SK-N-SH (cell line): ENCODE measurements around the gene TPRKB. TPM values are rescaled to one million over a fixed set of nuclear protein-coding genes. Genes with fewer than 3 reads are reported as not detected.

Source experiments
- CTCF ChIA-PET: fragments of 300-600, 350-600 bp; formaldehyde crosslinking; extraction: SDS; loops from one replicate; lab custom pipeline; 2021; lab: Yijun Ruan, JAX
- POLR2A ChIA-PET: fragments of 350-600 bp; sonication (Branson Sonifier 250); formaldehyde crosslinking; extraction: SDS; loops from one replicate; lab custom pipeline; 2020; ENCODE audit warnings: antibody characterized with exemption, inconsistent platforms; lab: Yijun Ruan, JAX
- DNase-seq: peaks from one replicate; pipeline ENCODE4 v3.0.0; 2012
- H2AFZ ChIP-seq: fragments of 200-600 bp; sonication (generic); 2 replicates; pipeline ENCODE4 v1.8.1; 2016; ENCODE audit warnings: antibody characterized with exemption, mild to moderate bottlenecking, low read depth
- H3F3A ChIP-seq: fragments of 200-600 bp; sonication (generic); replicated peaks from 2 replicates; pipeline ENCODE3; 2016; ENCODE audit warnings: antibody characterized with exemption, mild to moderate bottlenecking; ENCODE audit not compliant: insufficient read depth
- H3K27ac ChIP-seq, 2 experiments: fragments of 200-500 bp in 1 of 2; fragments of 200-600 bp in 1 of 2; sonication (Bioruptor generic) in 1 of 2; sonication (generic), shearing (Covaris generic) in 1 of 2; 2 replicates each; pipeline versions ENCODE4 v1.5.1 to v1.6.1; 2014 to 2016; ENCODE audit warnings: low read depth in 2 of 2, inconsistent platforms in 1 of 2, low read length in 1 of 2, mild to moderate bottlenecking in 1 of 2, mixed read lengths in 1 of 2
- H3K27me3 ChIP-seq: fragments of 200-600 bp; sonication (generic), shearing (Covaris generic); 2 replicates; pipeline ENCODE4 v1.6.1; 2016; ENCODE audit warnings: mixed run types; ENCODE audit not compliant: insufficient read depth
- H3K36me3 ChIP-seq, 2 experiments: fragments of 200-500 bp in 1 of 2; fragments of 200-600 bp in 1 of 2; sonication (Bioruptor generic) in 1 of 2; sonication (generic) in 1 of 2; replicated peaks in 1 of 2; 2 replicates each; pipeline versions ENCODE3 to v1.5.1; 2014 to 2016; ENCODE audit warnings: low read length in 1 of 2, mild to moderate bottlenecking in 1 of 2; ENCODE audit not compliant: insufficient read depth in 2 of 2, control insufficient read depth in 1 of 2
- H3K4me1 ChIP-seq, 2 experiments: fragments of 200-500 bp in 1 of 2; fragments of 200-600 bp in 1 of 2; sonication (Bioruptor generic) in 1 of 2; sonication (generic), shearing (Covaris generic) in 1 of 2; 2 replicates each; pipeline versions ENCODE4 v1.5.1 to v1.6.1; 2014 to 2016; ENCODE audit warnings: low read depth in 1 of 2, low read length in 1 of 2, mixed run types in 1 of 2; ENCODE audit not compliant: insufficient read depth in 2 of 2, control insufficient read depth in 1 of 2
- H3K4me2 ChIP-seq: fragments of 200-600 bp; sonication (generic), shearing (Covaris generic); 2 replicates; pipeline ENCODE4 v1.6.1; 2017; ENCODE audit warnings: mixed run types
- H3K4me3 ChIP-seq, 2 experiments: fragments of 200-500 bp in 1 of 2; fragments of 200-600 bp in 1 of 2; sonication (Bioruptor generic) in 1 of 2; sonication (generic), shearing (Covaris generic) in 1 of 2; 2 replicates each; pipeline versions ENCODE4 v1.5.1 to v1.8.1; 2014 to 2016; ENCODE audit warnings: low read depth in 2 of 2, inconsistent platforms in 1 of 2, low read length in 1 of 2, mild to moderate bottlenecking in 1 of 2, mixed read lengths in 1 of 2, moderate library complexity in 1 of 2
- H3K79me2 ChIP-seq: fragments of 200-600 bp; sonication (generic); 2 replicates; pipeline ENCODE4 v1.8.1; 2017; ENCODE audit warnings: mild to moderate bottlenecking; ENCODE audit not compliant: insufficient read depth
- H3K9ac ChIP-seq: fragments of 200-600 bp; sonication (generic); 2 replicates; pipeline ENCODE4 v1.6.1; 2017; ENCODE audit warnings: mixed run types
- H3K9me2 ChIP-seq: fragments of 200-600 bp; sonication (generic); 2 replicates; pipeline ENCODE4 v1.6.1; 2017; ENCODE audit warnings: mixed run types
- H3K9me3 ChIP-seq: fragments of 200-600 bp; sonication (generic); 2 replicates; pipeline ENCODE4 v1.6.1; 2017; ENCODE audit warnings: mixed run types, mild to moderate bottlenecking, moderate library complexity
- H4K20me1 ChIP-seq: fragments of 200-600 bp; sonication (generic); 2 replicates; pipeline ENCODE4 v1.6.1; 2017; ENCODE audit warnings: mild to moderate bottlenecking, mixed run types; ENCODE audit not compliant: insufficient read depth
- ELF1 ChIP-seq: IDR thresholded peaks from 2 replicates; pipeline ENCODE4 v1.4.0; 2012
- FOSL2 ChIP-seq: IDR thresholded peaks from 2 replicates; pipeline ENCODE4 v1.4.0; 2012; ENCODE audit warnings: low read depth, mild to moderate bottlenecking, moderate library complexity, borderline replicate concordance
- FOXJ3 ChIP-seq: sonication (generic); formaldehyde crosslinking; IDR thresholded peaks from 2 replicates; pipeline ENCODE4 v1.5.1; 2020; ENCODE audit warnings: mild to moderate bottlenecking, missing genetic modification reagents
- JUND ChIP-seq: IDR thresholded peaks from 2 replicates; pipeline ENCODE4 v1.4.0; 2012
- MEF2A ChIP-seq: IDR thresholded peaks from 2 replicates; pipeline ENCODE4 v1.4.0; 2012; ENCODE audit warnings: low read depth, borderline replicate concordance
- NRF1 ChIP-seq: IDR thresholded peaks from 2 replicates; pipeline ENCODE4 v1.6.1; 2012; ENCODE audit warnings: low read depth, mild to moderate bottlenecking, low read length
- RCOR1 ChIP-seq: fragments of 150-350 bp; IDR thresholded peaks from 2 replicates; pipeline ENCODE4 v1.6.1; 2017; ENCODE audit warnings: antibody characterized with exemption, low read length
- RFX5 ChIP-seq: IDR thresholded peaks from 2 replicates; pipeline ENCODE4 v1.6.1; 2012; ENCODE audit warnings: mild to moderate bottlenecking, improper control_type of control experiment, low read length
- TAF1 ChIP-seq: IDR thresholded peaks from 2 replicates; pipeline ENCODE4 v1.6.1; 2012; ENCODE audit warnings: low read depth, mild to moderate bottlenecking, low read length, moderate library complexity, borderline replicate concordance
- TCF12 ChIP-seq: IDR thresholded peaks from 2 replicates; pipeline ENCODE4 v1.4.0; 2012
- TEAD4 ChIP-seq: IDR thresholded peaks from 2 replicates; pipeline ENCODE4 v1.4.0; 2012; ENCODE audit warnings: mild to moderate bottlenecking, borderline replicate concordance; ENCODE audit not compliant: insufficient read depth
- USF2 ChIP-seq: fragments of 150-350 bp; IDR thresholded peaks from 2 replicates; pipeline ENCODE4 v1.6.1; 2017; ENCODE audit warnings: antibody characterized with exemption, low read length, low read depth, borderline replicate concordance
- YY1 ChIP-seq: IDR thresholded peaks from 2 replicates; pipeline ENCODE4 v1.4.0; 2012; ENCODE audit warnings: low read depth, mild to moderate bottlenecking
- ZBTB33 ChIP-seq: IDR thresholded peaks from 2 replicates; pipeline ENCODE4 v1.4.0; 2012; ENCODE audit warnings: low read depth, borderline replicate concordance
- whole genome bisulfite sequencing: methylation state at CpG from one replicate; pipeline ENCODE4 v1.1.6; 2017; ENCODE audit warnings: low lambda C conversion rate; 5-methylcytosine and 5-hydroxymethylcytosine counted together
- polyA plus RNA-seq, 3 experiments: library from polyadenylated mRNA; depleted of rRNA; stranded (reverse); fragments of >200 nt; gene quantifications; 2 replicates each; pipeline ENCODE4 v1.2.3, GENCODE V29; 2012
- TF ChIP-seq, protein P1 (sequence below): IDR thresholded peaks from 2 replicates; pipeline ENCODE4 v1.4.0; 2012; ENCODE audit warnings: low read depth, borderline replicate concordance
- TF ChIP-seq, protein P2 (sequence below): IDR thresholded peaks from 2 replicates; pipeline ENCODE4 v1.6.1; 2012; ENCODE audit warnings: mild to moderate bottlenecking, low read depth, low read length, moderate library complexity
- TF ChIP-seq, protein P3 (sequence below): fragments of 150-350 bp; IDR thresholded peaks from 2 replicates; pipeline ENCODE4 v1.6.1; 2016; ENCODE audit warnings: mild to moderate bottlenecking, low read depth, low read length
- TF ChIP-seq, protein P4 (sequence below): fragments of 200-600 bp; sonication (generic); IDR thresholded peaks from 2 replicates; pipeline ENCODE4 v1.6.1; 2017; ENCODE audit warnings: antibody characterized with exemption, mild to moderate bottlenecking, moderate library complexity

The TPRKB gene
- polyA plus RNA-seq, 1 of the 3 experiments (the other 2 are of a cell fraction) = 32.1 TPM

- WGBS = 92% methylated on average over 11 of the region's 11 CpGs
- no peak for DNase-seq
- Histone ChIP-seq H3F3A (no peaks in the 10 kb centered on the region), H3K27me3 (no peaks in the 10 kb centered on the region), H3K79me2 (no peaks in the 10 kb centered on the region), H3K9me3 (no peaks in the 10 kb centered on the region), H3K9ac (no peak overlapping the region), H3K36me3 (peaks cover 11 to 24% of the 10 kb centered on the region in 2 experiments), H3K9me2 (no peaks in the 10 kb centered on the region), H3K4me2 (no peak overlapping the region), H3K4me1 (no peaks in the 10 kb centered on the region), H4K20me1 (no peaks in the 10 kb centered on the region), H2AFZ (no peak overlapping the region), H3K27ac (no peak overlapping the region), H3K4me3 (no peak overlapping the region)
- POLR2A ChIA-PET = no interaction called here
- CTCF ChIA-PET = interaction anchor here (2.3 kb wide), 1 partner anchor 33 kb away, joined by 8 read pairs; the partner anchor contains the start of gene DUSP11
- TF ChIP-seq FOXJ3 (CRISPR knock-in tag) (no peak), TAF1 (no peak), FOSL2 (no peak), RCOR1 (no peak), ZBTB33 (no peak), ELF1 (no peak), TCF12 (no peak), JUND (no peak), YY1 (no peak), NRF1 (no peak), RFX5 (no peak), TEAD4 (no peak), USF2 (no peak), MEF2A (no peak)
- TF ChIP-seq, protein P1, sequence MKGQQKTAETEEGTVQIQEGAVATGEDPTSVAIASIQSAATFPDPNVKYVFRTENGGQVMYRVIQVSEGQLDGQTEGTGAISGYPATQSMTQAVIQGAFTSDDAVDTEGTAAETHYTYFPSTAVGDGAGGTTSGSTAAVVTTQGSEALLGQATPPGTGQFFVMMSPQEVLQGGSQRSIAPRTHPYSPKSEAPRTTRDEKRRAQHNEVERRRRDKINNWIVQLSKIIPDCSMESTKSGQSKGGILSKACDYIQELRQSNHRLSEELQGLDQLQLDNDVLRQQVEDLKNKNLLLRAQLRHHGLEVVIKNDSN = no peak
- TF ChIP-seq, protein P2, sequence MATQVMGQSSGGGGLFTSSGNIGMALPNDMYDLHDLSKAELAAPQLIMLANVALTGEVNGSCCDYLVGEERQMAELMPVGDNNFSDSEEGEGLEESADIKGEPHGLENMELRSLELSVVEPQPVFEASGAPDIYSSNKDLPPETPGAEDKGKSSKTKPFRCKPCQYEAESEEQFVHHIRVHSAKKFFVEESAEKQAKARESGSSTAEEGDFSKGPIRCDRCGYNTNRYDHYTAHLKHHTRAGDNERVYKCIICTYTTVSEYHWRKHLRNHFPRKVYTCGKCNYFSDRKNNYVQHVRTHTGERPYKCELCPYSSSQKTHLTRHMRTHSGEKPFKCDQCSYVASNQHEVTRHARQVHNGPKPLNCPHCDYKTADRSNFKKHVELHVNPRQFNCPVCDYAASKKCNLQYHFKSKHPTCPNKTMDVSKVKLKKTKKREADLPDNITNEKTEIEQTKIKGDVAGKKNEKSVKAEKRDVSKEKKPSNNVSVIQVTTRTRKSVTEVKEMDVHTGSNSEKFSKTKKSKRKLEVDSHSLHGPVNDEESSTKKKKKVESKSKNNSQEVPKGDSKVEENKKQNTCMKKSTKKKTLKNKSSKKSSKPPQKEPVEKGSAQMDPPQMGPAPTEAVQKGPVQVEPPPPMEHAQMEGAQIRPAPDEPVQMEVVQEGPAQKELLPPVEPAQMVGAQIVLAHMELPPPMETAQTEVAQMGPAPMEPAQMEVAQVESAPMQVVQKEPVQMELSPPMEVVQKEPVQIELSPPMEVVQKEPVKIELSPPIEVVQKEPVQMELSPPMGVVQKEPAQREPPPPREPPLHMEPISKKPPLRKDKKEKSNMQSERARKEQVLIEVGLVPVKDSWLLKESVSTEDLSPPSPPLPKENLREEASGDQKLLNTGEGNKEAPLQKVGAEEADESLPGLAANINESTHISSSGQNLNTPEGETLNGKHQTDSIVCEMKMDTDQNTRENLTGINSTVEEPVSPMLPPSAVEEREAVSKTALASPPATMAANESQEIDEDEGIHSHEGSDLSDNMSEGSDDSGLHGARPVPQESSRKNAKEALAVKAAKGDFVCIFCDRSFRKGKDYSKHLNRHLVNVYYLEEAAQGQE = no peak
- TF ChIP-seq, protein P3, sequence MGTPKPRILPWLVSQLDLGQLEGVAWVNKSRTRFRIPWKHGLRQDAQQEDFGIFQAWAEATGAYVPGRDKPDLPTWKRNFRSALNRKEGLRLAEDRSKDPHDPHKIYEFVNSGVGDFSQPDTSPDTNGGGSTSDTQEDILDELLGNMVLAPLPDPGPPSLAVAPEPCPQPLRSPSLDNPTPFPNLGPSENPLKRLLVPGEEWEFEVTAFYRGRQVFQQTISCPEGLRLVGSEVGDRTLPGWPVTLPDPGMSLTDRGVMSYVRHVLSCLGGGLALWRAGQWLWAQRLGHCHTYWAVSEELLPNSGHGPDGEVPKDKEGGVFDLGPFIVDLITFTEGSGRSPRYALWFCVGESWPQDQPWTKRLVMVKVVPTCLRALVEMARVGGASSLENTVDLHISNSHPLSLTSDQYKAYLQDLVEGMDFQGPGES = no peak
- TF ChIP-seq, protein P4, sequence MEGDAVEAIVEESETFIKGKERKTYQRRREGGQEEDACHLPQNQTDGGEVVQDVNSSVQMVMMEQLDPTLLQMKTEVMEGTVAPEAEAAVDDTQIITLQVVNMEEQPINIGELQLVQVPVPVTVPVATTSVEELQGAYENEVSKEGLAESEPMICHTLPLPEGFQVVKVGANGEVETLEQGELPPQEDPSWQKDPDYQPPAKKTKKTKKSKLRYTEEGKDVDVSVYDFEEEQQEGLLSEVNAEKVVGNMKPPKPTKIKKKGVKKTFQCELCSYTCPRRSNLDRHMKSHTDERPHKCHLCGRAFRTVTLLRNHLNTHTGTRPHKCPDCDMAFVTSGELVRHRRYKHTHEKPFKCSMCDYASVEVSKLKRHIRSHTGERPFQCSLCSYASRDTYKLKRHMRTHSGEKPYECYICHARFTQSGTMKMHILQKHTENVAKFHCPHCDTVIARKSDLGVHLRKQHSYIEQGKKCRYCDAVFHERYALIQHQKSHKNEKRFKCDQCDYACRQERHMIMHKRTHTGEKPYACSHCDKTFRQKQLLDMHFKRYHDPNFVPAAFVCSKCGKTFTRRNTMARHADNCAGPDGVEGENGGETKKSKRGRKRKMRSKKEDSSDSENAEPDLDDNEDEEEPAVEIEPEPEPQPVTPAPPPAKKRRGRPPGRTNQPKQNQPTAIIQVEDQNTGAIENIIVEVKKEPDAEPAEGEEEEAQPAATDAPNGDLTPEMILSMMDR = no peak
Measured at GRCh38 chr2:73746015-73746876, 9.1 kb upstream of the TPRKB start.
